Measurements from ENCODE around the gene SCML1. TPM values are rescaled to one million over a fixed set of nuclear protein-coding genes. Genes with fewer than 3 reads are reported as not detected.

Gene SCML1
- total and polyA plus RNA-seq, 2 of the 4 experiments (the other 2 are of a cell fraction), result 4.1 to 12.2 TPM

- Histone ChIP-seq H3K9me1 (ENCODE audit: insufficient read depth, low read length) (no peaks in the 10 kb centered on the region), H2BK15ac (ENCODE audit: low read depth, low read length) (no peak overlapping the region), H3K4me2 (ENCODE audit: low read depth, low read length) (peak overlapping the region; percentile 75), H3K4me3 (ENCODE audit: insufficient read depth, low read depth, low read length) (peak overlapping the region; percentile 89), H3K79me1 (ENCODE audit: low read depth in 1 of 2, low read length in 2 of 2) (no peaks in the 10 kb centered on the region; a peak in 2 of 4 replicates), H4K91ac (ENCODE audit: insufficient read depth, low read depth, low read length) (no peak overlapping the region), H3K4me1 (ENCODE audit: control insufficient read depth, insufficient read depth, low read length) (no peaks in the 10 kb centered on the region), H2AK9ac (replicated peaks; ENCODE audit: low read depth, low read length, poor library complexity) (no peak overlapping the region), H3K23ac (ENCODE audit: low read depth, low read length) (peak overlapping the region; percentile 52; the same call in 1 of the 2 replicates), H3K9me3 (ENCODE audit: control insufficient read depth, insufficient read depth, low read length) (no peaks in the 10 kb centered on the region), H4K5ac (ENCODE audit: low read depth, low read length) (no peak overlapping the region), H3K9ac (ENCODE audit: low read depth, low read length) (peak overlapping the region; percentile 74), H3K36me3 (ENCODE audit: control insufficient read depth, insufficient read depth, low read length) (no peaks in the 10 kb centered on the region), H2AFZ (replicated peaks; ENCODE audit: low read length, poor library complexity) (peak overlapping the region; percentile 89), H2BK5ac (ENCODE audit: low read depth, low read length, poor library complexity, severe bottlenecking) (no peak overlapping the region), H2BK20ac (ENCODE audit: low read depth, low read length) (no peak overlapping the region), H3K14ac (replicated peaks; ENCODE audit: low read depth, low read length) (no peak overlapping the region), H2BK120ac (ENCODE audit: low read depth, low read length) (no peak overlapping the region), H4K20me1 (ENCODE audit: insufficient read depth, low read length) (no peaks in the 10 kb centered on the region), H3K4ac (ENCODE audit: low read depth, low read length) (0 out of 2 replicates have a peak overlapping the region, but pooled peaks have one; percentile 34), H4K8ac (ENCODE audit: low read depth in 2 of 2, low read length in 2 of 2) (peak overlapping the region in 1 of 2 experiments; percentile 16; a peak in 1 of 4 replicates), H3K27ac (ENCODE audit: insufficient read depth, low read length) (peak overlapping the region; percentile 77), H3K27me3 (ENCODE audit: control insufficient read depth, insufficient read depth, low read length) (no peaks in the 10 kb centered on the region), H2AK5ac (ENCODE audit: low read depth, low read length) (no peak overlapping the region), H3K18ac (ENCODE audit: low read depth, low read length) (peak overlapping the region; percentile 54; the same call in 1 of the 2 replicates), H3K56ac (ENCODE audit: extremely low read depth, insufficient read depth, low read length) (no peak overlapping the region)
- ChIA-PET POLR2A (ENCODE audit: unreplicated experiment) (interaction anchor here (0.6 kb wide), 1 partner anchor 918 kb away, joined by 3 read pairs; no protein-coding TSS in a partner anchor), CTCF (no interaction called here)
- DNase-seq, result peak; percentile 24
- no TSS peak for BruUV-seq (replicated peaks)
- in situ Hi-C loops (cut with MboI; ENCODE audit: low sequenced_read_pairs), result no loop called here
- ATAC-seq (ENCODE audit: low read depth), result peak; percentile 38
- no peak for TF ChIP-seq FOS (IDR thresholded peaks at IDR 0.05; ENCODE audit: low read depth, low read length)
- TF ChIP-seq MXI1 (IDR thresholded peaks at IDR 0.05; ENCODE audit: borderline replicate concordance, low read depth, low read length), result 0 out of 2 replicates have a peak, but pooled peaks have one; percentile 51
- no peak for TF ChIP-seq MAFK (IDR thresholded peaks at IDR 0.05; ENCODE audit: low read depth, low read length)
- no peak for TF ChIP-seq RCOR1 (IDR thresholded peaks at IDR 0.05; ENCODE audit: insufficient replicate concordance, low read length)
- TF ChIP-seq NFE2L2 (IDR thresholded peaks at IDR 0.05; ENCODE audit: low read depth, low read length), result no peak
- no peak for TF ChIP-seq POLR2A (IDR thresholded peaks at IDR 0.05; ENCODE audit: low read depth, low read length)
- 70% methylated on average over 2 of the region's 45 CpGs; no CpG with 5 or more reads in 1 of the 2 experiments for WGBS, 2 experiments (ENCODE audit: extremely low coverage in 2 of 2, insufficient read length in 1 of 2)
- dilution Hi-C loops (cut with HindIII; ENCODE audit: low sequenced_read_pairs, unreplicated experiment), result no loop called here
- intact Hi-C loops (cut with micrococcal nuclease), result loop anchor here (5.0 kb wide), 1 partner anchor 361 kb away; the partner anchor contains the start of gene NHS
Measured at GRCh38 chrX:17737986-17738713, 857 bp downstream of the SCML1 start.

Data from IMR-90 (cell line).